ENCODE results near the gene CNTN1. TPM values are rescaled to one million over a fixed set of nuclear protein-coding genes. Genes with fewer than 3 reads are reported as not detected.

Gene CNTN1
- total RNA-seq, 1 experiment from 2014 or later = 3.0 TPM

GRCh38 chr12:40768125-40768864 is 76.1 kb downstream of the CNTN1 start:
- Histone ChIP-seq H3K36me3 (ENCODE audit: control insufficient read depth in 1 of 2, insufficient read depth in 2 of 2, low read length in 2 of 2) (no peaks in the 10 kb centered on the region), H3K27me3 (ENCODE audit: insufficient read depth, low read length) (no peaks in the 10 kb centered on the region), H3K4me2 (ENCODE audit: low read length) (no peak overlapping the region), H4K20me1 (ENCODE audit: insufficient read depth) (no peaks in the 10 kb centered on the region), H3K79me2 (ENCODE audit: insufficient read depth, low read length) (no peaks in the 10 kb centered on the region), H3K27ac (ENCODE audit: low read depth, low read length) (no peak overlapping the region), H3K9me2 (ENCODE audit: insufficient read depth) (no peaks in the 10 kb centered on the region), H3K9ac (ENCODE audit: low read length) (no peak overlapping the region), H3K9me3 (ENCODE audit: control insufficient read depth in 1 of 2, insufficient read depth in 1 of 2, low read depth in 1 of 2, low read length in 2 of 2) (no peaks in the 10 kb centered on the region), H3K4me3 (replicated peaks in 1 of 2; ENCODE audit: low read depth in 1 of 2, low read length in 2 of 2) (no peak overlapping the region), H2AFZ (ENCODE audit: low read depth, low read length, poor library complexity, severe bottlenecking) (no peak overlapping the region), H3K4me1 (ENCODE audit: control insufficient read depth in 1 of 2, insufficient read depth in 2 of 2, low read length in 2 of 2) (no peaks in the 10 kb centered on the region)
- ChIA-PET CTCF (no interaction called here), RAD21 (ENCODE audit: low non-redundant PET in 1 of 2, low total read pairs in 2 of 2, uncharacterized antibody in 2 of 2, unreplicated experiment in 2 of 2) (no interaction called here), POLR2A (no interaction called here)
- ATAC-seq (no peak), DNase-seq (ENCODE audit: low read depth, low spot score) (no peak)
- TF ChIP-seq POLR2A (IDR thresholded peaks at IDR 0.05; ENCODE audit: borderline replicate concordance, extremely low read depth, insufficient read depth, insufficient read length) (no peak), ZFX (IDR thresholded peaks at IDR 0.05) (no peak), SIN3A (IDR thresholded peaks at IDR 0.05; ENCODE audit: low read depth) (no peak), POLR2AphosphoS5 (IDR thresholded peaks at IDR 0.05; ENCODE audit: low read depth, low read length) (no peak), EGR1 (IDR thresholded peaks at IDR 0.05; ENCODE audit: low read depth) (no peak), CEBPB (IDR thresholded peaks at IDR 0.05; ENCODE audit: low read depth) (no peak), JUND (IDR thresholded peaks at IDR 0.05) (no peak), SRF (IDR thresholded peaks at IDR 0.05; ENCODE audit: low read depth) (no peak), ZNF274 (IDR thresholded peaks at IDR 0.05; ENCODE audit: low read depth, low read length) (no peak), FOSL1 (IDR thresholded peaks at IDR 0.05; ENCODE audit: low read depth) (no peak), YY1 (IDR thresholded peaks at IDR 0.05; ENCODE audit: extremely low read depth, insufficient replicate concordance, low read depth, low read length) (no peak)
- TF ChIP-seq, protein P1, sequence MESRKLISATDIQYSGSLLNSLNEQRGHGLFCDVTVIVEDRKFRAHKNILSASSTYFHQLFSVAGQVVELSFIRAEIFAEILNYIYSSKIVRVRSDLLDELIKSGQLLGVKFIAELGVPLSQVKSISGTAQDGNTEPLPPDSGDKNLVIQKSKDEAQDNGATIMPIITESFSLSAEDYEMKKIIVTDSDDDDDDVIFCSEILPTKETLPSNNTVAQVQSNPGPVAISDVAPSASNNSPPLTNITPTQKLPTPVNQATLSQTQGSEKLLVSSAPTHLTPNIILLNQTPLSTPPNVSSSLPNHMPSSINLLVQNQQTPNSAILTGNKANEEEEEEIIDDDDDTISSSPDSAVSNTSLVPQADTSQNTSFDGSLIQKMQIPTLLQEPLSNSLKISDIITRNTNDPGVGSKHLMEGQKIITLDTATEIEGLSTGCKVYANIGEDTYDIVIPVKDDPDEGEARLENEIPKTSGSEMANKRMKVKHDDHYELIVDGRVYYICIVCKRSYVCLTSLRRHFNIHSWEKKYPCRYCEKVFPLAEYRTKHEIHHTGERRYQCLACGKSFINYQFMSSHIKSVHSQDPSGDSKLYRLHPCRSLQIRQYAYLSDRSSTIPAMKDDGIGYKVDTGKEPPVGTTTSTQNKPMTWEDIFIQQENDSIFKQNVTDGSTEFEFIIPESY (IDR thresholded peaks at IDR 0.05; ENCODE audit: extremely low read depth, insufficient replicate concordance, low read length) = no peak
- TF ChIP-seq, protein P2, sequence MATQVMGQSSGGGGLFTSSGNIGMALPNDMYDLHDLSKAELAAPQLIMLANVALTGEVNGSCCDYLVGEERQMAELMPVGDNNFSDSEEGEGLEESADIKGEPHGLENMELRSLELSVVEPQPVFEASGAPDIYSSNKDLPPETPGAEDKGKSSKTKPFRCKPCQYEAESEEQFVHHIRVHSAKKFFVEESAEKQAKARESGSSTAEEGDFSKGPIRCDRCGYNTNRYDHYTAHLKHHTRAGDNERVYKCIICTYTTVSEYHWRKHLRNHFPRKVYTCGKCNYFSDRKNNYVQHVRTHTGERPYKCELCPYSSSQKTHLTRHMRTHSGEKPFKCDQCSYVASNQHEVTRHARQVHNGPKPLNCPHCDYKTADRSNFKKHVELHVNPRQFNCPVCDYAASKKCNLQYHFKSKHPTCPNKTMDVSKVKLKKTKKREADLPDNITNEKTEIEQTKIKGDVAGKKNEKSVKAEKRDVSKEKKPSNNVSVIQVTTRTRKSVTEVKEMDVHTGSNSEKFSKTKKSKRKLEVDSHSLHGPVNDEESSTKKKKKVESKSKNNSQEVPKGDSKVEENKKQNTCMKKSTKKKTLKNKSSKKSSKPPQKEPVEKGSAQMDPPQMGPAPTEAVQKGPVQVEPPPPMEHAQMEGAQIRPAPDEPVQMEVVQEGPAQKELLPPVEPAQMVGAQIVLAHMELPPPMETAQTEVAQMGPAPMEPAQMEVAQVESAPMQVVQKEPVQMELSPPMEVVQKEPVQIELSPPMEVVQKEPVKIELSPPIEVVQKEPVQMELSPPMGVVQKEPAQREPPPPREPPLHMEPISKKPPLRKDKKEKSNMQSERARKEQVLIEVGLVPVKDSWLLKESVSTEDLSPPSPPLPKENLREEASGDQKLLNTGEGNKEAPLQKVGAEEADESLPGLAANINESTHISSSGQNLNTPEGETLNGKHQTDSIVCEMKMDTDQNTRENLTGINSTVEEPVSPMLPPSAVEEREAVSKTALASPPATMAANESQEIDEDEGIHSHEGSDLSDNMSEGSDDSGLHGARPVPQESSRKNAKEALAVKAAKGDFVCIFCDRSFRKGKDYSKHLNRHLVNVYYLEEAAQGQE (IDR thresholded peaks at IDR 0.05; ENCODE audit: low read depth) = no peak
- TF ChIP-seq, protein P3, sequence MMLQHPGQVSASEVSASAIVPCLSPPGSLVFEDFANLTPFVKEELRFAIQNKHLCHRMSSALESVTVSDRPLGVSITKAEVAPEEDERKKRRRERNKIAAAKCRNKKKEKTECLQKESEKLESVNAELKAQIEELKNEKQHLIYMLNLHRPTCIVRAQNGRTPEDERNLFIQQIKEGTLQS (IDR thresholded peaks at IDR 0.05) = no peak
- BruUV-seq (replicated peaks) = no TSS peak
- intact Hi-C loops (cut with micrococcal nuclease) = no loop called here

All from HCT116 (cell line).